K562 (cell line): ENCODE data around the gene GABRB1. TPM values are rescaled to one million over a fixed set of nuclear protein-coding genes. Genes with fewer than 3 reads are reported as not detected.

ENCODE experiments used
- ATAC-seq: fragments of 200-7000 bp; cut with Tn5 transposase; 3 replicates; pipeline ENCODE4 v1.9.1; 2020; ENCODE audit warnings: moderate library complexity
- BruUV-seq: library from RNA; stranded (reverse); fragments of 400-500 nt; replicated peaks from 2 replicates; lab custom pipeline; 2021; lab: Mats Ljungman, UMichigan
- CTCF ChIA-PET: fragments of 300-600 bp; formaldehyde crosslinking; extraction: SDS; loops from one replicate; lab custom pipeline; 2021; ENCODE audit warnings: low intra/inter-chr PET ratio; lab: Yijun Ruan, JAX
- POLR2A ChIA-PET: fragments of 300-600, 350-650 bp; sonication (Branson Sonifier 250); formaldehyde crosslinking; extraction: SDS; loops from one replicate; lab custom pipeline; 2021; ENCODE audit warnings: antibody characterized with exemption, inconsistent platforms; lab: Yijun Ruan, JAX
- DNase-seq, 4 experiments: peaks; one replicate each; pipeline versions ENCODE4 v3.0.0 to v3.0.0-alpha.2; 2011 to 2018; ENCODE audit warnings: low spot score in 3 of 4, mixed read lengths in 3 of 4; ENCODE audit errors: extremely low read depth in 1 of 4
- FAIRE-seq: peaks from 2 replicates; lab custom pipeline; 2011; peaks lifted over from hg19 to GRCh38; lab: Jason Lieb, UNC
- H2AFZ ChIP-seq: 2 replicates; pipeline ENCODE4 v1.6.0; 2011; ENCODE audit warnings: low read depth, low read length, control low read depth, inconsistent platforms
- H3K27ac ChIP-seq: fragments of 200-600 bp; 3 replicates; pipeline ENCODE4 v1.8.0; 2011; ENCODE audit warnings: low read depth, mild to moderate bottlenecking, control low read depth, inconsistent platforms, low read length, moderate library complexity, mixed read lengths; ENCODE audit errors: extremely low read depth
- H3K27me3 ChIP-seq, 2 experiments: fragments of 300-600 bp in 1 of 2; 2 replicates in 1 of 2; 3 replicates in 1 of 2; pipeline versions ENCODE4 v1.6.0 to v1.8.0; 2011; ENCODE audit warnings: inconsistent platforms in 2 of 2, low read length in 2 of 2, mild to moderate bottlenecking in 1 of 2, mixed read lengths in 1 of 2, moderate library complexity in 1 of 2; ENCODE audit not compliant: control insufficient read depth in 2 of 2, insufficient read depth in 2 of 2
- H3K36me3 ChIP-seq: fragments of 300-600 bp; 3 replicates; pipeline ENCODE4 v1.8.0; 2011; ENCODE audit warnings: mild to moderate bottlenecking, low read length, inconsistent platforms; ENCODE audit not compliant: control insufficient read depth, insufficient read depth
- H3K4me1 ChIP-seq, 2 experiments: fragments of 200-600 bp in 1 of 2; replicated peaks in 1 of 2; 2 replicates in 1 of 2; 3 replicates in 1 of 2; pipeline versions ENCODE4 v1.5.1 to v1.8.0; 2011; ENCODE audit warnings: inconsistent platforms in 2 of 2, low read length in 2 of 2, mild to moderate bottlenecking in 1 of 2, mixed read lengths in 1 of 2, moderate library complexity in 1 of 2; ENCODE audit not compliant: control insufficient read depth in 2 of 2, insufficient read depth in 2 of 2
- H3K4me2 ChIP-seq: 2 replicates; pipeline ENCODE4 v1.6.1; 2011; ENCODE audit warnings: low read length, control low read depth, inconsistent platforms, mixed read lengths; ENCODE audit not compliant: insufficient read depth
- H3K4me3 ChIP-seq: fragments of 200-600 bp; sonication (generic), shearing (Covaris generic); 2 replicates; pipeline ENCODE4 v1.5.1; 2016; ENCODE audit warnings: control low read depth, inconsistent platforms
- H3K79me2 ChIP-seq: fragments of 200-600 bp; 3 replicates; pipeline ENCODE4 v1.8.0; 2011; ENCODE audit warnings: low read length, inconsistent platforms; ENCODE audit not compliant: control insufficient read depth, insufficient read depth
- H3K9ac ChIP-seq, 2 experiments: 2 replicates each; pipeline versions ENCODE4 v1.6.0 to v1.6.1; 2011; ENCODE audit warnings: low read depth in 2 of 2, low read length in 2 of 2, control low read depth in 1 of 2, inconsistent platforms in 1 of 2, mild to moderate bottlenecking in 1 of 2, mixed read lengths in 1 of 2; ENCODE audit not compliant: insufficient read depth in 1 of 2
- H3K9me1 ChIP-seq: one replicate; pipeline ENCODE4 v1.6.0; 2011; ENCODE audit warnings: inconsistent platforms, mild to moderate bottlenecking, low read length, moderate library complexity; ENCODE audit not compliant: control insufficient read depth, insufficient read depth
- H3K9me3 ChIP-seq: replicated peaks from 2 replicates; pipeline ENCODE4 v1.5.1; 2011; ENCODE audit warnings: low read depth, low read length, inconsistent platforms; ENCODE audit not compliant: control insufficient read depth, insufficient read depth
- H4K20me1 ChIP-seq: replicated peaks from 2 replicates; pipeline ENCODE4 v1.6.1; 2011; ENCODE audit warnings: low read length, inconsistent platforms, mixed read lengths; ENCODE audit not compliant: control insufficient read depth, insufficient read depth
- ATF1 ChIP-seq, 2 experiments: fragments of 450-650 bp in 1 of 2; IDR thresholded peaks; 2 replicates each; pipeline ENCODE4 v1.6.1; 2016; ENCODE audit warnings: missing compliant biosample characterization in 1 of 2, missing genetic modification characterization in 1 of 2
- EHMT2 ChIP-seq: fragments of 450-650 bp; IDR thresholded peaks from 2 replicates; pipeline ENCODE4 v1.6.1; 2018; ENCODE audit warnings: antibody characterized with exemption
- EP300 ChIP-seq: IDR thresholded peaks from 2 replicates; pipeline ENCODE4 v1.6.1; 2012; ENCODE audit warnings: low read length, improper control_type of control experiment
- FOXJ2 ChIP-seq: fragments of 200-800 bp; sonication (Bioruptor generic); IDR thresholded peaks from 2 replicates; pipeline ENCODE4 v1.6.1; 2016; ENCODE audit warnings: missing genetic modification characterization, missing compliant biosample characterization
- FOXJ3 ChIP-seq: sonication (generic); formaldehyde crosslinking; IDR thresholded peaks from 2 replicates; pipeline ENCODE4 v1.4.0; 2020; ENCODE audit warnings: mild to moderate bottlenecking, missing genetic modification reagents
- HDAC8 ChIP-seq: fragments of 450-650 bp; IDR thresholded peaks from 2 replicates; pipeline ENCODE4 v1.6.1; 2016; ENCODE audit warnings: mild to moderate bottlenecking, missing genetic modification characterization, moderate library complexity, missing compliant biosample characterization
- MCM3 ChIP-seq: fragments of 450-650 bp; IDR thresholded peaks from 2 replicates; pipeline ENCODE4 v1.6.1; 2016
- MEF2D ChIP-seq: conservative IDR thresholded peaks from 2 replicates; pipeline ENCODE4 v1.6.1; 2016; ENCODE audit warnings: low read depth, missing genetic modification characterization, missing compliant biosample characterization
- THAP7 ChIP-seq: fragments of 250-450 bp; sonication (Bioruptor Pico); IDR thresholded peaks from 2 replicates; pipeline ENCODE4 v1.5.0; 2021
- ZNF699 ChIP-seq: fragments of 250-450 bp; sonication (Bioruptor Pico); IDR thresholded peaks from 2 replicates; pipeline ENCODE4 v1.8.0; 2021; ENCODE audit warnings: mild to moderate bottlenecking, moderate library complexity; ENCODE audit not compliant: insufficient replicate concordance
- WGBS: fragments of 100-300 bp; shearing (Covaris generic); methylation state at CpG from one replicate; pipeline ENCODE4 v1.1.6; 2016; ENCODE audit warnings: low coverage, mixed read lengths; ENCODE audit not compliant: insufficient coverage; ENCODE audit errors: missing lambda C conversion rate; 5-methylcytosine and 5-hydroxymethylcytosine counted together
- in situ Hi-C: fragments of 300-500 bp; cut with MboI; formaldehyde crosslinking; loops from 4 replicates; pipeline ENCODE4 v1.15.0; 2018; ENCODE audit warnings: inconsistent platforms, mixed read lengths
- intact Hi-C: fragments of 100-400 bp; cut with micrococcal nuclease; formaldehyde crosslinking; loops from 2 replicates; pipeline ENCODE4 v1.14.2; 2022
- polyA plus RNA-seq, 8 experiments: library from polyadenylated mRNA; depleted of rRNA in 4 of 8; stranded (reverse) in 5 of 8; unstranded in 3 of 8; fragments of >200 nt; fragmentation: Nextera tagmentation in 2 of 8; fragmentation: Illumina TruSeq in 1 of 8; extraction: Ambion mirVana in 2 of 8; extraction: Trizol in 1 of 8; gene quantifications; 2 replicates each; pipeline versions ENCODE4 v1.2.1 to v1.2.3, GENCODE V29; 2011 to 2014; ENCODE audit warnings: inconsistent platforms in 1 of 8, missing spikeins in 1 of 8
- total RNA-seq, 7 experiments: library from RNA; depleted of rRNA in 6 of 7; stranded (reverse); fragments of >200 nt in 6 of 7; fragmentation: Illumina TruSeq in 2 of 7; extraction: Trizol in 2 of 7; gene quantifications; 2 replicates each; pipeline versions ENCODE4 v1.2.1 to v1.2.3, GENCODE V29; 2011 to 2021; ENCODE audit warnings: low replicate concordance in 1 of 7

Gene GABRB1
- total and polyA plus RNA-seq, 9 of the 15 experiments (the other 6 are each of a cell fraction or from before 2014, with no cell fraction given): not detected

- intact Hi-C loops: no loop called here
- no peak overlapping the region for H3K4me3 ChIP-seq
- in situ Hi-C loops: no loop called here
- ChIA-PET CTCF (no interaction called here), POLR2A (no interaction called here)
- no peak for DNase-seq
- no peaks in the 10 kb centered on the region for H4K20me1 ChIP-seq
- H3K4me1 ChIP-seq: no peaks in the 10 kb centered on the region
- H3K36me3 ChIP-seq: no peaks in the 10 kb centered on the region
- H2AFZ ChIP-seq: no peak overlapping the region
- H3K9ac ChIP-seq: no peak overlapping the region
- no peaks in the 10 kb centered on the region for H3K27me3 ChIP-seq
- TF ChIP-seq HDAC8 (tag) (no peak), THAP7 (CRISPR knock-in tag) (no peak), MEF2D (no peak), MCM3 (no peak), FOXJ3 (no peak), ATF1 (CRISPR knock-in tag; IDR thresholded peaks at IDR 0.05) (no peak), ATF1 (tag; IDR thresholded peaks at IDR 0.05) (no peak), FOXJ2 (no peak), EHMT2 (no peak), EP300 (no peak), ZNF699 (CRISPR knock-in tag) (no peak)
- no peak overlapping the region for H3K4me2 ChIP-seq
- WGBS: 0% methylated on average over 1 of the region's 1 CpG
- ATAC-seq: no peak
- H3K9me3 ChIP-seq: no peaks in the 10 kb centered on the region
- no TSS peak for BruUV-seq
- no peak overlapping the region for H3K27ac ChIP-seq
- H3K79me2 ChIP-seq: no peaks in the 10 kb centered on the region
- FAIRE-seq: no peak
- H3K9me1 ChIP-seq: no peaks in the 10 kb centered on the region
Observed at GRCh38 chr4:47217291-47217690, 185.9 kb downstream of the GABRB1 start.
